GM19372 (cell line): ENCODE measurements around the gene ZFPL1.

ENCODE experiments used
- ATAC-seq: cut with Tn5 transposase; IDR thresholded peaks from one replicate; pipeline ENCODE4 v1.9.1; 2021; ENCODE audit warnings: mild to moderate bottlenecking, low read depth, moderate library complexity; ENCODE audit not compliant: unreplicated experiment

Gene ZFPL1

DNA sequence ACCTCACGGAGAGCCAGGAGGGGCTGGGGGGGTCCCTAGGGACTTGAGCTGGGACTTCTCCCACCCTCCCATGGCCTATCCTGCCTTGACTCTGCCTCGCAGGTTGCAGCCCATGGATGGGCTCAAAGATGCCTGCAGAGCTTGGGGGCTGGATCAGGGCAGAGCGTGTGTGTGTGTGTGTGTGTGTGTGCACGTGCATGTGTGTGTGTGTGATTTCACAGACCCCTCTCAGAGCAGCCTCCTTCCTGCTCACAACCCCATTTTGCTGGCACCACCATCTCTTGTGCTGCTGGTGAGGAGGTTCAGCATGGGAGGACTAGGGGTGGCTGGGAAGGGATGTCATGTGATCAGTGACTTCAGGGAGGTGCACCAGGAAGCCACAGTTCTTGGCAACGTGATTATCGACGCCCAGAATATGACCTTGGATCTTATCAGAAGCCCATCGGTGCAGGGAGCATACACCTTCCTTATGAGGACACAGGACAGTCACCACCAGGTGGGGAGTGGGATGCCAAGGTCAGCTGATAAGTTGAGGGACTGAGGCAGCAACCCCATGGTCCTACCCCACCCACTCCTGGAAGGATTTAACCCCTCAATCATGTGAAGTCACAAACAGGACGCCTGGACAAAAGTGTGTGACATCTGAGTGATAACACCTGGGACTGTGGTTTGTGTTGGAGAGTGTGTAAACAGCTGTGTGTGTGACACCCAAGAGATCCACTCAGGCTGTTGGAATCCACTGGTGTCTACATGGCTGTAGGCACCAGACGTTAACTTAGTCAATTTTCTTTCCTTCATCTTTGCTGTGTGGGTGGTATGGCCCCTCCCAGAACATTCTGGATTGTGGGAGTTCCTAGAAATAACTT is 23.8 kb upstream of the ZFPL1 start:
- ATAC-seq, result no peak

DNA sequence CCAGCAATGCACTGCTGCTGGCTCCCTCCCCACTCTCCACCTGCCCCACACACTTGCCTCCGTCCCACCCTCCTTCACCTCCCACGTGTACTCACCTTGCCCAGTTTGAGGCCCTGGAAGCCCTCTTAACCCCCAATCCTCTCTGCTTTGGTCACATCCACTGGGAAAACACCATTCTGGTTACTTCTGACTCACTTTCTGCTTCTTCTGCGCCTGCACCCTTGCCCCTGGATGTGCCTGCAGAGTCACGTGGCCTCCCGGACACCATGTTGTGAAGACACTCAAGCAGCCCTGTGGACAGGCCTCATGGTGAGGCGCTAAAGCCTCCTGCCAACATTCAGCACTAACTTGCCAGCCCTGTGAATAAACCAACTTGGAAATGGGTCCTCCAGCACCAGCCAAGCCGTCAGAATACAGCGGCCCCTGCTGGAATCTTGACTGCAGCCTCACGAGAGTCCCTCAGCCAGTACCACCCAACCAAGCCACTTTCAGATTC is 23.1 kb upstream of the ZFPL1 start:
- ATAC-seq, result no peak

- ATAC-seq, result no peak
Measured at GRCh38 chr11:65063532-65063931, 20.5 kb upstream of the ZFPL1 start.

- no peak for ATAC-seq
Measured at GRCh38 chr11:65064847-65065240, 19.2 kb upstream of the ZFPL1 start.

- ATAC-seq, result no peak
Measured at GRCh38 chr11:65065851-65066250, 18.2 kb upstream of the ZFPL1 start.

DNA sequence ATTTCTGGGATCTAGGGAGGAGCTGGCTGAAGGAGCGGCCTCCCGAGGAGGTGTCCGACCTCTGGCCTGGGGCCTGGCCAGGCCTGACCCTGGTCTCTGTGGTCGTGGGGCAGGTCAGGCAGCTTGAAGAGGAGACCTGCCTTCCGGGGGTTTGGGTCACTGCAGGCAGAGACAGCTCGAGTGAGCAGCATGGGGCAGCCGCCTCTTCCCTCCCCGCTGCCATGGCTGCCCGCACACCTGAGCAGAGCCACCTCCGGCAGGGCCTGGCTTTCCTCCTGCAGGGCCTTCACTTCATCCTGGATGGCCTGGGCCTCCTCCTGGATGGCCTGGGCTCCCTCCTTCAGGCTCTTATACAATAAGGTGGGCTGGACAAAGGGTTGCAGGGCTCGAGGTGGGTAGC is 17.7 kb upstream of the ZFPL1 start:
- ATAC-seq, result no peak

DNA sequence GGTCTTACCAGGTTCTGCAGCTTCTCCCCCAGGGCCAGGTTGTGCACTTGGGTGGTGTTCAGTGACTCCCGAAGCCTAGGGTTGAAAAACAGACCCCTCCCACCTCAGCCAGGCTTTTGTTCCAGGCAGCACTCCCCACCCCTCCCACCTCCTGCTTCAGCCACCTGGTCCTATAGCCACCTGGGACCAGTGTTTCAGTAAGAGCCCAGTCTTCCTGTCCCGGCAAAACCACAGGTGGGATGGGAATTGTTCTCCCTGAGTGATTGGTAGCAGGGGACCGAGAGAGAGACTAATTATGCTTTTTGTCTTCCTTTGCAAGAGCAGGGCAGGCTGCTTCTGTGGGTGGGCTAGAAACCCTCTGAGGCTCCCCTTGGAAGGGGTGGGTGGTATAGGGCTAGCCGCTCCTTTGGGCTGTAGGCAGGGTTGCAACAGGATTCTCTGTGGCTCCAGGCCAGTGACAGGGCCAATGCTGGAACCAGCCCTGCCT is 17.2 kb upstream of the ZFPL1 start:
- no peak for ATAC-seq

- no peak for ATAC-seq
Measured at GRCh38 chr11:65067446-65067845, 16.6 kb upstream of the ZFPL1 start.

GRCh38 chr11:65069217-65069616 is 14.8 kb upstream of the ZFPL1 start:
- ATAC-seq, result no peak

GRCh38 chr11:65071907-65072630 is 12.0 kb upstream of the ZFPL1 start:
- ATAC-seq, result no peak

DNA sequence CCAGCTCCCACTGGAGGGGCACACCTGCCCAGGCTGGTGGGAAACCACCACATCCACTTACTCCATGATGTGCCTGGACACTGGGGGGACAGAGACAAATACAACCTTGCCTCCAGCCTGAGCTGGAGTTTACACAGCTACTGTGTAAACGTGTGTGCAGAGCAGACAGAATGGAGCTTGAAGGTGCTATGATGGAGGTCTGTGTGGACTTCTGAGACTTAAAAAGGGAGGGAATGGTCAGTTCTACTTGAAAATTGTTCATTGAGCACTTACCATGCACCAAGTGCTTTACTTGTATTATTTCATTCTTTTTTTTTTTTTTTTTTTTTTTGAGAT is 11.4 kb upstream of the ZFPL1 start:
- ATAC-seq, result no peak

DNA sequence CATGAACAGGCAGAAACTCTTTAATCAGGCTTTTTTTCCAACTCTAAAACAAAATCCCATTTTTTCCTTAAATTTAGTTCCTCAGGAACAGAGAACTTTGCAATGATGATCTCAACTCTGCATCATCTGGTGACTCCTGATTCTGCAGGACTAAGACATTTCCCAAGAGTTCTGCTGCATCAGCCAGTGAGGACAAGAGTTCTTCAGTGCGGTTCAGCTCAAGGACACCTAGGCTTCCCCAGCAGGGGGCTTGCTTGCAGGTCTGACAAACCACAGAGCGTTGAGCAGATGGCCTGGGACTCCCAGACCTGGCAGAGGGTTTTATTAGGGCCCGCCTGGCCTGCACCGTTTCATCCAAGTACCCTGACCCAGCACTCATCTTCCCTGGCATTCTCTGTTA is 6.6 kb upstream of the ZFPL1 start:
- no peak for ATAC-seq

DNA sequence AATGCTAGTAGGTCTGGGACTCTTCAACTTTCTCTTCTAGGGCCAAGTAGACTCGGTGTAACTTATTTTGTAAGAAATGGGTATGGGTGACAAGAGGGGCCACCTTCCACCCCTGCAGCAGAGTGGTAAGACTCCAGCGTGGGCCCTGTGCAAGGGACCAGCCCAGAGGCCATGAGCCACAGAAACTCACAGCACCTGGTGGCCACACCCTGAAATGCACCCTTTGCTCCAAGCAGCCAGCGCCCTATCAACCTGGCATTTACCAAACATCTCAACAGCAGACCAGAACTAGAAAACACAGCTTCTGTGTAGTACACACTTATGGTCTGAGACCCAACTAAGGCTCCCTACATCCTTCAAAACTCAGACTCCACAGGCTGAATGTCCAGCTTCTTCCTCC is 5.9 kb upstream of the ZFPL1 start:
- ATAC-seq, result no peak

DNA sequence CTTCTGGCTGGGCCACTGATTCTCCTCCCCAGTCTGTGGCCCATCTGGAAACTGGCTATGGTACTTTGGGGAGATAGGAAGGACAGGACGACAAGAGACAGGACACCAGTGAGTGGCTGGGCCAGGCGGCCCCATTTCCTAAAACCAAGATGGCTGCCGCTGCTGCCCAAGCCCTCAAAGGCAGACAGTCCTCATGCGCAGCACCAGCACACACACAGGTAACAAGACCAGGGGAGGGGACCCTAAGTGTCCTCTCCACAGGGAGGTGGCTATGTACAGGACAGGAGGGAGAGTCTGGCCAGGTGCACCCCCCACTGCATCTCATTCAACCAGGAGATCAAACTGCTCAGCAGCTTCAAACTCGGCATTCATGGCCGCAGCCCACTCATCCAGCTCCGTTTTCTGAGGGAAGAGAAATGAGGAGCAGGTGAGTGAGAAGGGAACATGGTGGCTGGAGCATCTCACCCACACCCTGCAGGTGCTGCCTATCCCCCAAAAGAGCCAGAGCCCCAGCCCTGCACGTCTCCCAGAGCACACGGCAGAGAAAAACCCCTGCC is 5.2 kb upstream of the ZFPL1 start:
- ATAC-seq, result no peak

DNA sequence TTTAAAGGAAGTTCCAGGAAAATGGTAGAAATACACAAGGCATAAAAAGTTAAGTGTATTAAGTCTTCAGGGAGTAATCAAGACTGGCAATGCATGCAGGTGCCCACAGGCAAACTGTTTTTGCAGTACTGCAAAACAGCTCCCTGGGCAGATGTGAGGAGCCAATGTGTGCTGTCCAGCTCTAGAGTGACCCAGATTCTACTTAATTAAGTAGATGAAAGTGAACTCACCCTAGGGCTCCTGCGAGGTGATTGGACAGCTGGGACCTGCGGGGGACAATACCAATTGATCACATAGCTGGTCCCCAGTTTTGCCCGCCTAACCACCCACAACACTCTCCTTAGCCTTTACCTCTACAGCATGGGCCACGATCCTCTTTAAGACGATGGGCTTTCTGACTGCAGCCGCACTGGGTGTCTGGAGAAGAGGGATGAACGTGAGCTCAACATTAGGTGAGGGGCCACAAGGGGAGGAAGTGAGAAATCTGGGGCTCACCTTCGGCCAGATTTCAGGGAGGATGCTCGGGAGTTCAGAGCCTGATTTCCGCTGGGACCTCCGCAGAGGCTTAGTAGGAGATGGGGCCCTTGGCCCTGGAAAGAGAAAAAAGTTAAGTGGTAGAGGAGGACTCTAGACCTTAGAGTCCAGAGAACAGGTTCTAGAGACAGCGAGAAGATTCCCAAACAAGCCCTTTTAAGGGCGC is 738 bp upstream of the ZFPL1 start:
- no peak for ATAC-seq

GRCh38 chr11:65084598-65085375 is 765 bp downstream of the ZFPL1 start:
- ATAC-seq, result no peak

DNA sequence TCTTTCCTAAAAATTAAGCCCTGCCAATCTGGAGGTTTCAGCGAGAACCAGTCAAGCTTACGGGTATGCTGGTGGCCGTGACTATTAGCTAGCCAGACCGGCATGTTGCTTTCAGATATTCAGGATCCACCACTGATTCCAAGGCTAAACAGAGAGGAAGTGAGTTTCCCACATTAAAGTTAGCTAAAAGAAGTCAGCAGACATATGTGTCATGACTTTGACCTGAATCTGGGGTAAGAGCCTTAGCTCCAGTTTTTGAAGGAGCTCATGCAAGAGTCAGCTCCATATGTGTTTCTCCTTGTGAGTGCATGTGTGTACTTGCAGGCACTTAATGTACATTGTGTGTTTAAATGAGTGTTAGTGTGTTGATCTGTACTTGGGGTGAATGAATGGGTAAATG is 1.4 kb downstream of the ZFPL1 start:
- no peak for ATAC-seq

- no peak for ATAC-seq
Measured at GRCh38 chr11:65086809-65087208, 2.8 kb downstream of the ZFPL1 start.

GRCh38 chr11:65087216-65087615 is 3.2 kb downstream of the ZFPL1 start:
- ATAC-seq, result no peak

GRCh38 chr11:65087827-65088226 is 3.8 kb downstream of the ZFPL1 start:
- ATAC-seq, result no peak
